ENCODE data around the gene HRC.

HRC gene

DNA sequence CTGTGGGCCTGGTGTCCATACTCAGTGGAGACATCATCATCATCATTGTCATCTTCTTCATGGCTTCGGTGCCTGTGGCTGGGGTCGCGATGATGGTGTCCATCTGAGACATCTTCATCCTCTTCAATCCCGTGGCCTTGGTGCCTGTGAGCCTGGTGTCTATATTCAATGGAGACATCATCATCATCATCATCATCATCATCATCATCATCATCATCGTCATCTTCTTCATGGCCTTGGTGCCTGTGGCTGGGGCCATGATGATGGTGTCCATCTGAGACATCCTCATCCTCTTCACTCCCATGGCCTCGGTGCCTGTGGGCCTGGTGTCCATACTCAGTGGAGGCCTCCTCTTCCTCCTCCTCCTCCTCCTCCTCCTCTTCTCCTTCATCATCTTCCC lies 917 bp downstream of the HRC start:
- TF ChIP-seq, protein P1, sequence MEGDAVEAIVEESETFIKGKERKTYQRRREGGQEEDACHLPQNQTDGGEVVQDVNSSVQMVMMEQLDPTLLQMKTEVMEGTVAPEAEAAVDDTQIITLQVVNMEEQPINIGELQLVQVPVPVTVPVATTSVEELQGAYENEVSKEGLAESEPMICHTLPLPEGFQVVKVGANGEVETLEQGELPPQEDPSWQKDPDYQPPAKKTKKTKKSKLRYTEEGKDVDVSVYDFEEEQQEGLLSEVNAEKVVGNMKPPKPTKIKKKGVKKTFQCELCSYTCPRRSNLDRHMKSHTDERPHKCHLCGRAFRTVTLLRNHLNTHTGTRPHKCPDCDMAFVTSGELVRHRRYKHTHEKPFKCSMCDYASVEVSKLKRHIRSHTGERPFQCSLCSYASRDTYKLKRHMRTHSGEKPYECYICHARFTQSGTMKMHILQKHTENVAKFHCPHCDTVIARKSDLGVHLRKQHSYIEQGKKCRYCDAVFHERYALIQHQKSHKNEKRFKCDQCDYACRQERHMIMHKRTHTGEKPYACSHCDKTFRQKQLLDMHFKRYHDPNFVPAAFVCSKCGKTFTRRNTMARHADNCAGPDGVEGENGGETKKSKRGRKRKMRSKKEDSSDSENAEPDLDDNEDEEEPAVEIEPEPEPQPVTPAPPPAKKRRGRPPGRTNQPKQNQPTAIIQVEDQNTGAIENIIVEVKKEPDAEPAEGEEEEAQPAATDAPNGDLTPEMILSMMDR (IDR thresholded peaks at IDR 0.05): no peak

DNA sequence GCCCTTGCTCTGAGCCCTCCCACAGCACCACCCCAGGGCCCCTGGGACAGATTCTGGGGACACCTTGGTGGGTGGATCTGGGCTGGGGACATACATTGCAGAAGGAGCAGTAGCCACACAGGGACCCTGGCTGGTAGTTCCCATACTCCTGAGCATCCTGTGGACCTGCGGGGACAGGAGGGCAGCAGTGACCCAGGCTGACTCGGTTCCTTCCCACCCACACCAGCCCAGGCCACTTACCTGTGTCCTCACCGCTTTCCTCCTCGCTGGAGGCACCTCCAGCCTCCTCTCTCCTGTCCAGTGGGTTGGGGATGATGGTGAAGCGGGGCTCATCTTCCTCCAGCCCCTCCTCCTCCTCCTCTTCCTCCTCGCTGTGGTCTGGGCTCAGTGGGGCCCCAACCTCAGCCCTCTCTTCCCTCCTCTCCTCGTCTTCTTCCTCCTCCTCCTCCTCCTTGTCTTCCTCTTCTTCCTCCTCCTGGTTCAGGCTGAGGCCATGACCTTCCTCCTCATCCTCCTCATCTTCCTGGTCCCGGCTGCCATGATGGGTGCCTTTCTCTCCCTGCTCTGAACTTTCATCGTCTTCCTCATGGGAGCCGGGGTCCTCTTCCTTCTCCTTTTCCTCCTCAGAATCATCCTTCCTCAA lies 1.9 kb downstream of the HRC start:
- TF ChIP-seq, protein P1 (IDR thresholded peaks at IDR 0.05): no peak

GRCh38 chr19:49152119-49152550 lies 3.1 kb downstream of the HRC start:
- TF ChIP-seq, protein P1 (IDR thresholded peaks at IDR 0.05): no peak

DNA sequence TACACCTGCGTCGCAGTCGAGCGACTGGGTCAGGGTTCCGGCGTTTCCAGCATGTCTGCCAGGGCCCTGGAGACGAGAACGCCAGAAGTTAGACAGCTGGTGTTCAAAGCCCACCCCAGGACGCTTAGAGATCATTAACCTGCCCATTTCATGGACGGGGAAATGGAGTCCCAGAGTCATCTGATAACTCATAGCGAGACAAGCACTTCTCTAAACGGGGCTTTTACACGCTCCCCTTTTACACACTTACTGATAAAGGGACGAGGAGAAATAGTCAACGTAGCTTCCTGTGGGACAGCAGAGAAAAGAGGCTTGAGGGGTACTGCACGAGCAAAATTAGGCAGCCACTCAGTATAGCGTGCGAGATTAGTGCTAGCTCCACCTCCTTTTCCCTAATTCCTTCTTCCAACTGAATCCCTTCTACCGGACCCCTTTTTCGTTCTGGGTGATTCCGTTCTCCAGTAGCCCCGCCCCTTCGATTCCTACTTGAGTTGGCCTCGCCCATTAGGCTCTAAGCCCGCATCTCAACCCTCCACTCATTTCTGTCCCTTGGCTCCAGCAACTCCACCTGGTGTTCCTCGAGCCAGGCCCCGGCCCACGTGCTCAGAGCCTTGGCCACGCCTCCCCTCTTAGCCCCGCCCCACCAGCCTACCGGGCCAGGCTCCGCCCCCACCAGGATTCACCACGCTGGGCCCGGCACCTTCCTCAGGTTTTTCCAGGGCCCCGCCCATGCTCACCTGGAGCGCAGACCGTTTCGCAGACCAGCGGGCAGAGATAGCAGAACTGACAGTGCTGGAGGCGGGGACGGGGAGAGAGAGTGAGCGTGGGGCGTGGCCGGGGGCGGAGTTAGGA lies 3.7 kb downstream of the HRC start:
- TF ChIP-seq, protein P1 (IDR thresholded peaks at IDR 0.05): no peak

DNA sequence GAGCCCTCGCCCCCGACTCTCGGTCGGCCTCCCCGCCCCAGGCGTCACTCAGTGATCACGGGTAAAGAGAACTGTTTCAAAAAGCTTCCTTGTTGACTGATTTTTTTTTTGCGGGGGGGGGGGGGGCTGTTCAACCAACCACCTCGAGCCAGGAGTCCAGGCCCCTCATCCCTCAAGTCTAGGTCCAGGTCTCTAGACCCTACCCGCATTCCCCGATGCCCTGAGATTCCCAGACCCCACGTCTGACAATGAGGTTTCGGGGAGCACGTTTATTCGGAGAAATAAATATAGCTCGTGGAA lies 4.3 kb downstream of the HRC start:
- TF ChIP-seq, protein P1 (IDR thresholded peaks at IDR 0.05): no peak

- TF ChIP-seq, protein P1 (IDR thresholded peaks at IDR 0.05): no peak
Observed at GRCh38 chr19:49150106-49150943, 4.9 kb downstream of the HRC start.

DNA sequence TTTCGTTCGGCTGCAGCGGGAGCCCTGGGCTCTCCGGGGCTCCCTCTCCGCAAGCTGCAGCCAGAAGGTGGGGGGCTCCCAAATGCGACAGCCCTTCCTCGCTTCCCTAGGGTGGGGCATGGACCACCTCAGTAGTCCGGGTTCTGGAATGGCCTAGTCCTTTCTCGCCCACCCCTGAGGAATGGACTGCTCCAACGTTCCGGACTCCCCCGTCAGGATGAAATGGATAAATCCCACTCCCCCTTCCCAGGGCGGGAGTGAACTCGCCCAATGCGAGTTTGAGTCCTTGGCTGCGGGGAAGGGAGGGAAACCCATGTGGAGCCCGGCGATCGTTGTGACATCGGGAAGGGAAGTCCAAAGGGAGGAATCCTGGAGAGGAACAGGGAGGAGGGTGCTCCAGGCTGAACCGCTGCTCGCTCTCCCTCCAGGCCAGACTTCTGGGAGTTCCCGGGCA lies 5.5 kb downstream of the HRC start:
- TF ChIP-seq, protein P1 (IDR thresholded peaks at IDR 0.05): no peak
